Measurements from ENCODE around the gene C10orf67.
"Not testable (repeated sequence)": the region's sequence is repeated elsewhere in the genome, so short reads cannot be mapped to it uniquely, and the experiment has no call there.

Gene C10orf67

GRCh38 chr10:23263441-23264164 lies 81.0 kb downstream of the C10orf67 start:
- no peak for DNase-seq

GRCh38 chr10:23262928-23263327 lies 81.7 kb downstream of the C10orf67 start:
- DNase-seq = no peak

GRCh38 chr10:23258516-23258915 lies 86.1 kb downstream of the C10orf67 start:
- no peak for DNase-seq

- DNase-seq = no peak
These were observed 90.8 kb downstream of the C10orf67 start for GRCh38 chr10:23253780-23254179.

GRCh38 chr10:23252859-23253258 lies 91.7 kb downstream of the C10orf67 start:
- DNase-seq = not testable (repeated sequence)

GRCh38 chr10:23241779-23242178 lies 102.8 kb downstream of the C10orf67 start:
- not testable (repeated sequence) for DNase-seq

- no peak for DNase-seq
These were observed 106.6 kb downstream of the C10orf67 start for GRCh38 chr10:23238015-23238414.

- DNase-seq = no peak
These were observed 114.0 kb downstream of the C10orf67 start for GRCh38 chr10:23230582-23230981.

GRCh38 chr10:23217471-23217870 lies 127.1 kb downstream of the C10orf67 start:
- no peak for DNase-seq

- DNase-seq = no peak
These were observed 138.5 kb downstream of the C10orf67 start for GRCh38 chr10:23205972-23206642.

GRCh38 chr10:23204773-23205172 lies 139.8 kb downstream of the C10orf67 start:
- no peak for DNase-seq

- no peak for DNase-seq
These were observed 140.9 kb downstream of the C10orf67 start for GRCh38 chr10:23203369-23204325.

- DNase-seq = no peak
These were observed 141.8 kb downstream of the C10orf67 start for GRCh38 chr10:23202779-23203178.

GRCh38 chr10:23201837-23202236 lies 142.8 kb downstream of the C10orf67 start:
- no peak for DNase-seq

- DNase-seq = no peak
These were observed 143.5 kb downstream of the C10orf67 start for GRCh38 chr10:23200997-23201652.

GRCh38 chr10:23200586-23200985 lies 144.0 kb downstream of the C10orf67 start:
- DNase-seq = no peak

GRCh38 chr10:23199768-23200511 lies 144.7 kb downstream of the C10orf67 start:
- no peak for DNase-seq

- DNase-seq = no peak
These were observed 145.4 kb downstream of the C10orf67 start for GRCh38 chr10:23198940-23199767.

GRCh38 chr10:23198610-23198939 lies 146.0 kb downstream of the C10orf67 start:
- DNase-seq = no peak

- DNase-seq = no peak
These were observed 147.2 kb downstream of the C10orf67 start for GRCh38 chr10:23197416-23197861.

GRCh38 chr10:23196915-23197314 lies 147.7 kb downstream of the C10orf67 start:
- no peak for DNase-seq
